Natural killer cell (primary cell): ENCODE data around the gene MYH11. TPM values are rescaled to one million over a fixed set of nuclear protein-coding genes. Genes with fewer than 3 reads are reported as not detected.

Experiments used
- ATAC-seq, 3 donors: fragments of 150-1000 bp in 2 of 3; fragments of 200-7000 bp in 1 of 3; cut with Tn5 transposase; 1 replicate in 1 of 3; 2 replicates in 2 of 3; pipeline ENCODE4 v1.10.0; 2021; ENCODE audit warnings: mild to moderate bottlenecking in 2 of 3, moderate library complexity in 2 of 3
- DNase-seq, 2 donors: peaks; one replicate each; pipeline versions ENCODE4 v3.0.0 to v3.0.0-alpha.2; 2013 to 2021; ENCODE audit warnings: mixed read lengths in 1 of 2
- H3K27ac ChIP-seq: one replicate; pipeline ENCODE4 v1.5.1; 2013; ENCODE audit warnings: mild to moderate bottlenecking, low read length
- H3K27me3 ChIP-seq: one replicate; pipeline ENCODE4 v1.6.1; 2013; ENCODE audit warnings: low read length; ENCODE audit not compliant: control insufficient read depth, insufficient read depth
- H3K36me3 ChIP-seq: one replicate; pipeline ENCODE4 v1.6.1; 2013; ENCODE audit warnings: low read length; ENCODE audit not compliant: control insufficient read depth, insufficient read depth
- H3K4me1 ChIP-seq: one replicate; pipeline ENCODE4 v1.6.1; 2013; ENCODE audit warnings: low read length; ENCODE audit not compliant: control insufficient read depth, insufficient read depth
- H3K4me3 ChIP-seq: one replicate; pipeline ENCODE4 v1.5.1; 2013; ENCODE audit warnings: low read length
- H3K9me3 ChIP-seq: one replicate; pipeline ENCODE4 v1.6.1; 2013; ENCODE audit warnings: low read length; ENCODE audit not compliant: control insufficient read depth, insufficient read depth
- H3K27ac Mint-ChIP-seq, 2 donors: one replicate each; pipeline ENCODE4 v1.8.0; 2022; ENCODE audit warnings: mild to moderate bottlenecking in 2 of 2, mixed read lengths in 2 of 2, moderate library complexity in 1 of 2
- H3K27me3 Mint-ChIP-seq, 2 donors: one replicate each; pipeline ENCODE4 v1.8.0; 2022; ENCODE audit warnings: low read depth in 2 of 2, mixed read lengths in 2 of 2
- H3K36me3 Mint-ChIP-seq: one replicate; pipeline ENCODE4 v1.8.0; 2022; ENCODE audit warnings: mixed read lengths
- H3K4me1 Mint-ChIP-seq, 2 donors: one replicate each; pipeline ENCODE4 v1.8.0; 2022; ENCODE audit warnings: mixed read lengths in 2 of 2
- H3K4me3 Mint-ChIP-seq: one replicate; pipeline ENCODE4 v1.8.0; 2022; ENCODE audit warnings: mild to moderate bottlenecking, moderate library complexity, mixed read lengths
- H3K9me3 Mint-ChIP-seq, 2 donors: one replicate each; pipeline ENCODE4 v1.8.0; 2022; ENCODE audit warnings: mixed read lengths in 2 of 2
- CTCF ChIP-seq: fragments of 200-600 bp; IDR thresholded peaks from one replicate; pipeline ENCODE4 v1.8.0; 2022; ENCODE audit warnings: antibody characterized with exemption
- WGBS: methylation state at CpG from one replicate; pipeline ENCODE4 v1.1.7; 2013; ENCODE audit warnings: missing lambda C conversion rate; ENCODE audit not compliant: insufficient coverage; 5-methylcytosine and 5-hydroxymethylcytosine counted together
- intact Hi-C: fragments of 100-400 bp; cut with micrococcal nuclease; formaldehyde crosslinking; loops from one replicate; pipeline ENCODE4 v1.14.2; 2022
- total RNA-seq, 4 donors: library from RNA; stranded (reverse); fragments of 120-200 nt in 1 of 4; gene quantifications; one replicate each; pipeline versions ENCODE4 v1.2.3 to v1.2.4, GENCODE V29; 2013 to 2022

MYH11 gene
- total RNA-seq, 3 donors from 2014 or later (not counting 1 experiment from before 2014, with no cell fraction given), result 0.30 TPM; not detected in 2

GRCh38 chr16:15836074-15836473 lies 20.8 kb downstream of the MYH11 start:
- Histone ChIP-seq H3K4me1 (no peaks in the 10 kb centered on the region), H3K27me3 (no peaks in the 10 kb centered on the region), H3K4me3 (no peak overlapping the region), H3K36me3 (no peaks in the 10 kb centered on the region), H3K9me3 (no peaks in the 10 kb centered on the region), H3K27ac (no peak overlapping the region)
- H3K27me3 Mint-ChIP-seq, result peaks cover 0 to 2% of the 10 kb centered on the region in 2 donors
- DNase-seq (no peak), ATAC-seq (no peak)
- no peaks in the 10 kb centered on the region for H3K36me3 Mint-ChIP-seq
- no peak overlapping the region for H3K27ac Mint-ChIP-seq
- WGBS, result 95% methylated on average over 6 of the region's 6 CpGs
- H3K4me1 Mint-ChIP-seq, result no peaks in the 10 kb centered on the region
- H3K9me3 Mint-ChIP-seq, result no peaks in the 10 kb centered on the region
- TF ChIP-seq CTCF, result no peak
- intact Hi-C loops, result no loop called here
- H3K4me3 Mint-ChIP-seq, result no peak overlapping the region

GRCh38 chr16:15835136-15835878 lies 21.5 kb downstream of the MYH11 start:
- H3K27me3 Mint-ChIP-seq, result peaks cover 0 to 2% of the 10 kb centered on the region in 2 donors
- no peaks in the 10 kb centered on the region for H3K9me3 Mint-ChIP-seq
- no peak overlapping the region for H3K27ac Mint-ChIP-seq
- Histone ChIP-seq H3K4me1 (no peaks in the 10 kb centered on the region), H3K27ac (no peak overlapping the region), H3K27me3 (no peaks in the 10 kb centered on the region), H3K36me3 (no peaks in the 10 kb centered on the region), H3K4me3 (no peak overlapping the region), H3K9me3 (no peaks in the 10 kb centered on the region)
- no peaks in the 10 kb centered on the region for H3K36me3 Mint-ChIP-seq
- WGBS, result 67% methylated on average over 2 of the region's 2 CpGs
- no peaks in the 10 kb centered on the region for H3K4me1 Mint-ChIP-seq
- H3K4me3 Mint-ChIP-seq, result no peak overlapping the region
- no peak for ATAC-seq
- no peak for TF ChIP-seq CTCF
- intact Hi-C loops, result no loop called here
- no peak for DNase-seq

- ATAC-seq (no peak), DNase-seq (no peak)
- Mint-ChIP-seq H3K36me3 (no peaks in the 10 kb centered on the region), H3K4me1 (no peaks in the 10 kb centered on the region), H3K27ac (no peak overlapping the region), H3K27me3 (peaks cover 0 to 2% of the 10 kb centered on the region in 2 donors), H3K4me3 (no peak overlapping the region), H3K9me3 (no peaks in the 10 kb centered on the region)
- intact Hi-C loops, result no loop called here
- H3K36me3 ChIP-seq, result no peaks in the 10 kb centered on the region
- no peak for TF ChIP-seq CTCF
- 99% methylated on average over 4 of the region's 4 CpGs for WGBS
- no peak overlapping the region for H3K27ac ChIP-seq
- H3K4me1 ChIP-seq, result no peaks in the 10 kb centered on the region
- no peaks in the 10 kb centered on the region for H3K9me3 ChIP-seq
- no peak overlapping the region for H3K4me3 ChIP-seq
- no peaks in the 10 kb centered on the region for H3K27me3 ChIP-seq
Measured at GRCh38 chr16:15834502-15834901, 22.3 kb downstream of the MYH11 start.

GRCh38 chr16:15833541-15833940 lies 23.3 kb downstream of the MYH11 start:
- no peak for DNase-seq
- Mint-ChIP-seq H3K4me3 (no peak overlapping the region), H3K9me3 (no peaks in the 10 kb centered on the region), H3K27me3 (peaks cover 0 to 2% of the 10 kb centered on the region in 2 donors), H3K36me3 (no peaks in the 10 kb centered on the region), H3K4me1 (no peaks in the 10 kb centered on the region), H3K27ac (no peak overlapping the region)
- H3K4me1 ChIP-seq, result no peaks in the 10 kb centered on the region
- TF ChIP-seq CTCF, result no peak
- WGBS, result 84% methylated on average over 8 of the region's 9 CpGs
- no peaks in the 10 kb centered on the region for H3K36me3 ChIP-seq
- H3K4me3 ChIP-seq, result no peak overlapping the region
- H3K9me3 ChIP-seq, result no peaks in the 10 kb centered on the region
- H3K27ac ChIP-seq, result no peak overlapping the region
- intact Hi-C loops, result no loop called here
- no peaks in the 10 kb centered on the region for H3K27me3 ChIP-seq
- ATAC-seq, result no peak
